HEK293 (cell line): Measurements from ENCODE around the gene ITGB2.

ENCODE experiments used
- KLF9 ChIP-seq: fragments of 450-650 bp; formaldehyde crosslinking; IDR thresholded peaks from 2 replicates; pipeline ENCODE4 v1.5.1; 2016; ENCODE audit warnings: missing biosample characterization, missing genetic modification characterization, low read depth
- ZNF239 ChIP-seq: fragments of 450-650 bp; formaldehyde crosslinking; IDR thresholded peaks from 2 replicates; pipeline ENCODE4 v1.5.1; 2016; ENCODE audit warnings: missing biosample characterization, missing genetic modification characterization
- TF ChIP-seq, protein P1 (sequence below): fragments of 450-650 bp; formaldehyde crosslinking; IDR thresholded peaks from 2 replicates; pipeline ENCODE4 v1.5.1; 2016; ENCODE audit warnings: missing biosample characterization, missing genetic modification characterization

DNA sequence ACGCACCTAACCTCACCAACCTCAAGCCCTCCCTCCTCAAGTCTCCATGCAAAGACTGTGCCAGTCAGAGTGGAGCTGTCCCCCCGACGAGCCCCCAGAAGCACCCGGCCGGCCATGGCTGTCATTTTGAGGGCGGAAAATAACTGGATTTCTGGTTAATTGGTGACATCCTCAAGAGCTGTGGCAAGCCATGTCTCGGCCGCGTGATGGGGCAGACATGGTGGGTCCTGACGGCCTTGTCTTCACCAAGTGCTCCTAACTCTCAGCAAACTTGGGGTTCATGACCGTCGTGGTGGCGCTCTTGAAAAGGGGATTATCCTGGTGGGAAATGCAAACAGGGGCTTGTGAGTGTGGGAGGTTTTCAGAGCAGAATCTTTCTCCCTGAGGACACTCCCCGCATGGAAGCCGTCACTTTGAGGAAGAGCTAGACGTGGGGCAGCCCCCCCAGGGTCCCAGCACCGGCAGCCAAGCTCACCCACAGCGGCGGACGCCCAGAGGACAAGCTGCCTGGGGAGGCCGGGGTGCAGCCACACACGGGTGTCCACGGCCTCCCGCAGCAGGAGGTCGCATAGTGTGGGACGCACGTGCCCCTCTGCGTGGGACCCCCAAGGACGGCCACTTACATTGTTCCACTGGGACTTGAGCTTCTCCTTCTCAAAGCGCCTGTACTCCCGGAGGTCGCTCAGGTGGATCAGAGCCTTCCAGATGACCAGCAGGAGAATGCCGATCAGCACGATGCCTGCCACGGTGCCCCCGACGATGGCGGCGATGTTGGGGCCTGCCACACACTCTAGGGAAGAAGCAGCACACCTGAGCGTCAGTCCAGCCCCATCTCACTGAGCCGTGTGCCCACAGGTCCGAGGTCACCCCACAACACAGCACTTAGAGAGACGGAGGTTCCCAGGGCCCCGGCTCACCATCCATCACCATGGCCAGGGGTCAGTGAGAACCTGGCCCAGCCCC, 34.3 kb downstream of the ITGB2 start:
- TF ChIP-seq, protein P1, sequence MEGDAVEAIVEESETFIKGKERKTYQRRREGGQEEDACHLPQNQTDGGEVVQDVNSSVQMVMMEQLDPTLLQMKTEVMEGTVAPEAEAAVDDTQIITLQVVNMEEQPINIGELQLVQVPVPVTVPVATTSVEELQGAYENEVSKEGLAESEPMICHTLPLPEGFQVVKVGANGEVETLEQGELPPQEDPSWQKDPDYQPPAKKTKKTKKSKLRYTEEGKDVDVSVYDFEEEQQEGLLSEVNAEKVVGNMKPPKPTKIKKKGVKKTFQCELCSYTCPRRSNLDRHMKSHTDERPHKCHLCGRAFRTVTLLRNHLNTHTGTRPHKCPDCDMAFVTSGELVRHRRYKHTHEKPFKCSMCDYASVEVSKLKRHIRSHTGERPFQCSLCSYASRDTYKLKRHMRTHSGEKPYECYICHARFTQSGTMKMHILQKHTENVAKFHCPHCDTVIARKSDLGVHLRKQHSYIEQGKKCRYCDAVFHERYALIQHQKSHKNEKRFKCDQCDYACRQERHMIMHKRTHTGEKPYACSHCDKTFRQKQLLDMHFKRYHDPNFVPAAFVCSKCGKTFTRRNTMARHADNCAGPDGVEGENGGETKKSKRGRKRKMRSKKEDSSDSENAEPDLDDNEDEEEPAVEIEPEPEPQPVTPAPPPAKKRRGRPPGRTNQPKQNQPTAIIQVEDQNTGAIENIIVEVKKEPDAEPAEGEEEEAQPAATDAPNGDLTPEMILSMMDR (tag by site-specific recombination) = no peak
- TF ChIP-seq ZNF239 = no peak
- no peak for TF ChIP-seq KLF9 (tag by site-specific recombination)
